ENCODE results near the gene SEC16B.
"Not testable (repeated sequence)": the region's sequence is repeated elsewhere in the genome, so short reads cannot be mapped to it uniquely, and the experiment has no call there.

SEC16B gene

DNA sequence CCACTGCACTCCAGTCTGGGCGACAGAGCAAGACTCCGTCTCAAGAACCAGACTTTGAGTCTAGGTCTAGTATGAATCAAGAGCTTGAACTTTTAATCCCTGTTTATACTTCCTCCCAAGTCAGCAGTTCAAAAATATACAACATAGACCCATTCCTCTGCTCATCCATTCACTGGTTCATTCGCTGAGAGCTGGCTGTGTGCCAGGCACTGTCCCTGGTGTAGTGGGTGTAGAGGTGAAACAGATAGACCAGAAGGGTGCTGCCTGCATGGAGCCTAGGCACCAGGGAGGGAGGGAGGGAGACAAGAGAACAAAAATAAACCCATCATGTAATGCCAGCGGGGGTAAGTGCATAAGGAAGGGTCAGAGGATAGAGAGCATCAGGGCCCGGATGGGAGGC, 25.5 kb upstream of the SEC16B start:
- H3K4me3 ChIP-seq: no peak overlapping the region
- H3K27ac ChIP-seq: no peak overlapping the region
- DNase-seq (ENCODE audit: low spot score): no peak
- TF ChIP-seq, protein P1, sequence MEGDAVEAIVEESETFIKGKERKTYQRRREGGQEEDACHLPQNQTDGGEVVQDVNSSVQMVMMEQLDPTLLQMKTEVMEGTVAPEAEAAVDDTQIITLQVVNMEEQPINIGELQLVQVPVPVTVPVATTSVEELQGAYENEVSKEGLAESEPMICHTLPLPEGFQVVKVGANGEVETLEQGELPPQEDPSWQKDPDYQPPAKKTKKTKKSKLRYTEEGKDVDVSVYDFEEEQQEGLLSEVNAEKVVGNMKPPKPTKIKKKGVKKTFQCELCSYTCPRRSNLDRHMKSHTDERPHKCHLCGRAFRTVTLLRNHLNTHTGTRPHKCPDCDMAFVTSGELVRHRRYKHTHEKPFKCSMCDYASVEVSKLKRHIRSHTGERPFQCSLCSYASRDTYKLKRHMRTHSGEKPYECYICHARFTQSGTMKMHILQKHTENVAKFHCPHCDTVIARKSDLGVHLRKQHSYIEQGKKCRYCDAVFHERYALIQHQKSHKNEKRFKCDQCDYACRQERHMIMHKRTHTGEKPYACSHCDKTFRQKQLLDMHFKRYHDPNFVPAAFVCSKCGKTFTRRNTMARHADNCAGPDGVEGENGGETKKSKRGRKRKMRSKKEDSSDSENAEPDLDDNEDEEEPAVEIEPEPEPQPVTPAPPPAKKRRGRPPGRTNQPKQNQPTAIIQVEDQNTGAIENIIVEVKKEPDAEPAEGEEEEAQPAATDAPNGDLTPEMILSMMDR (IDR thresholded peaks at IDR 0.05): no peak

- not testable (repeated sequence) for H3K4me3 ChIP-seq; H3K27ac ChIP-seq; DNase-seq (ENCODE audit: low spot score)
Measured at GRCh38 chr1:177986281-177986680, 16.4 kb upstream of the SEC16B start.

DNA sequence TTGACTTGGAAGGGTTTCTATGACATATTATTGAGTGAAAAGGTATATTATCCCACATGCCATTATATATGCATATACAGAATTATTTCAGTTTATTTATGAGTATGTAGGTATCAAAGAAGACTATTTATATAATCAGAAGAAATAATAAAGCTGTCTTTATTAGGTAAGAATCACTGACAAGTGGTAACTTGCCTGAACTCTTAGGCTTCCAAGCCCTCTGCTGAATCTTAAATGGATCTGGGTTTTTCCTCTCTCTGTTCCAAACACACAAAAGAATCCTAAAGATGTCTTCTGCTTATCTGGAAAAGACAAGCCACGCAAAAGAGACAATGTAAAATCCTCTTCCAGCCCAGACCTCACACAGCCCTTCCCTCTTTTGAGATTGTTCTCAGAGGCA, 14.9 kb upstream of the SEC16B start:
- no peak overlapping the region for H3K4me3 ChIP-seq
- DNase-seq (ENCODE audit: low spot score): no peak
- TF ChIP-seq, protein P1 (IDR thresholded peaks at IDR 0.05): no peak
- no peak overlapping the region for H3K27ac ChIP-seq

DNA sequence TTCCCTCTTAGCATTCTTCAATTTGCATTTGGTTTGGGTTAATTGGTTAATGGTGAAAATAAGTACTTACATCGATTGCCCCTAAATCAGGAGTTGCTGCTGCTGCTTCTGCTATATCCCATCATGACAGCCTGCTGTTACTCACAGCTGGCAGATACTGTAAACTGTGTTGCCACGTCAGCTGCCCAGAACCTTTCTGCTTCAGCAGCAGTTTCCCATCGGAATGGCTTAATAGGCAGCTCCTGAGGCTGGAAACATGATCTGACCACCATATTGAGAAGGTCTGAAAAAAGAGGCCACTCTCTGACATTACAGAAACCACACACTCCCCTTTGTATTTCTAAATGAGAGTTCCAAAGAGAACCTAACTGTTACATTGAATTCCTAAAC, 14.3 kb upstream of the SEC16B start:
- Histone ChIP-seq H3K4me3 (peak overlapping the region; percentile 45), H3K27ac (peak overlapping the region in 1 of 2 donors; percentile 54)
- peak; percentile 74 for DNase-seq (ENCODE audit: low spot score)
- TF ChIP-seq, protein P1 (IDR thresholded peaks at IDR 0.05): no peak

GRCh38 chr1:177983482-177984135, 13.8 kb upstream of the SEC16B start:
- TF ChIP-seq, protein P1 (IDR thresholded peaks at IDR 0.05): no peak
- Histone ChIP-seq H3K27ac (peak overlapping the region in 1 of 2 donors; percentile 54), H3K4me3 (peak overlapping the region; percentile 45)
- DNase-seq (ENCODE audit: low spot score): no peak

DNA sequence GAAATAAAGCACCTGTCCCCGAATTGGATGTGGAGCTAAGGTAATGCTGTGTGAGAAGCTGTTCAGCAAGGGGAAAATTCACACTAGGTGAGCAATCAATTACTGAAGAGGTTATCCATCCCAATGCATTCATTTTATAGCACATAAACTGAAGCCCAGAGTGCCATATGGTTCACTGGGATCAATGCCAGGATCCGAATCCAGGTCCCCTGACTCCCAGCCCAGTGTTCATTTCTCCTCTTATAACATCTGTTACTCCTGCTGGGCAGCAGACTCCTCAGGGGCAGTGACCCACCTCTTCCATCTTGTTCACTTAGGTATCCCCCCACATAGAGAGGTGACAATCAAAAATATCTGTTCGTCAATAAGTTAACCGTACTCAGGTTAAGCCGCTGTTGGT, 13.2 kb upstream of the SEC16B start:
- no peak for DNase-seq (ENCODE audit: low spot score)
- Histone ChIP-seq H3K27ac (no peak overlapping the region), H3K4me3 (no peak overlapping the region)
- TF ChIP-seq, protein P1 (IDR thresholded peaks at IDR 0.05): no peak

DNA sequence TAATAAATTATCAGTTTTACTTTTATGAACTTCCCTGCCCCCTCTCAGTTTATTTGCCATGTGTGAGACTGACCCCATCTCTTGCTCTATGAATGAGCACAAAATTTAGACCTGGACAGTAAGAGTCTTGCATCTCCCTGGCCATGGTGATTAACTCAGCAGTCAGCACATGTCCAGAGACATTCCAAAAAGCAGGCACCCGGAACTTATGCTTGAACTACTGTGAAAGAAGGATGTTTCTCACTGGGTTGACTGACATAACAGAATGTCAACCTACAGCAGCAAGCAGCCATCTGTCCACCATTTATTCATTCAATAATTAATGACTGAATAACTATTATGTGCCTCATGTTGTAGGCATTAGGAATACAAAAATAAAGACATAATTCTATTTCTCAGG, 11.3 kb upstream of the SEC16B start:
- no peak for DNase-seq (ENCODE audit: low spot score)
- H3K27ac ChIP-seq: no peak overlapping the region
- TF ChIP-seq, protein P1 (IDR thresholded peaks at IDR 0.05): no peak
- H3K4me3 ChIP-seq: no peak overlapping the region
